Psoas muscle (tissue), 8 donors: ENCODE data around the gene SEMA4D. TPM values are rescaled to one million over a fixed set of nuclear protein-coding genes. Genes with fewer than 3 reads are reported as not detected.
A peak's percentile ranks its signal among the peaks of the same experiment; 100 is the strongest.

Experiments
- ATAC-seq, 4 donors: fragments of 200-7000 bp; cut with Tn5 transposase; one replicate each; pipeline ENCODE4 v1.9.1; 2020; ENCODE audit warnings: moderate library complexity in 3 of 4, mild to moderate bottlenecking in 2 of 4
- DNase-seq, 2 donors: peaks; one replicate each; pipeline ENCODE4 v3.0.0-alpha.2; 2020
- H3K27ac ChIP-seq: fragments of 200-600 bp; one replicate; pipeline ENCODE4 v1.8.0; 2022
- H3K27me3 ChIP-seq, 3 donors: fragments of 200-600 bp in 1 of 3; one replicate each; pipeline versions ENCODE4 v1.6.1 to v1.8.0; 2013 to 2022; ENCODE audit warnings: low read length in 2 of 3, mild to moderate bottlenecking in 2 of 3, moderate library complexity in 1 of 3; ENCODE audit not compliant: insufficient read depth in 3 of 3
- H3K36me3 ChIP-seq, 2 donors: fragments of 200-600 bp in 1 of 2; one replicate each; pipeline versions ENCODE4 v1.6.1 to v1.8.0; 2013 to 2022; ENCODE audit warnings: low read depth in 1 of 2, mild to moderate bottlenecking in 1 of 2, moderate library complexity in 1 of 2; ENCODE audit not compliant: insufficient read depth in 1 of 2
- H3K4me1 ChIP-seq: fragments of 200-600 bp; one replicate; pipeline ENCODE4 v1.8.0; 2022
- H3K4me3 ChIP-seq: fragments of 200-600 bp; one replicate; pipeline ENCODE4 v1.8.0; 2022; ENCODE audit warnings: mild to moderate bottlenecking
- H3K9me3 ChIP-seq: fragments of 200-600 bp; one replicate; pipeline ENCODE4 v1.8.0; 2022
- CTCF ChIP-seq: fragments of 200-600 bp; IDR thresholded peaks from one replicate; pipeline ENCODE4 v1.8.0; 2022; ENCODE audit warnings: antibody characterized with exemption
- WGBS, 3 donors: extraction: QIAGEN DNeasy Blood & Tissue Kit; methylation state at CpG; one replicate each; pipeline versions ENCODE4 v1.1.6 to v1.1.7; 2013; 5-methylcytosine and 5-hydroxymethylcytosine counted together
- intact Hi-C, 2 donors: fragments of 100-400 bp; cut with DNase I; formaldehyde crosslinking; loops; one replicate each; pipeline versions ENCODE4 v1.11.0 to v1.14.2; 2022
- polyA plus RNA-seq, 3 donors: library from polyadenylated mRNA; stranded (reverse); fragments of 200-250 nt; gene quantifications; one replicate each; pipeline ENCODE4 v1.2.3, GENCODE V29; 2013
- total RNA-seq, 4 donors: library from RNA; stranded (reverse); fragmentation: NEBNext Ultra II Directional in 2 of 4; extraction: Animal tissue kit (Norgen Biotek cat#: 25700) in 2 of 4; gene quantifications; one replicate each; pipeline versions ENCODE4 v1.2.1 to v1.2.4, GENCODE V29; 2021 to 2023
- donor health status: healthy with polysubstance abuse.
- donor health status: DM: no; HTN: no; CAD: no; lungs with moderate emphysema.
- donor health status: Bipolar disorder and iron deficiency.
- donor health status: healthy.
- donor health status: DM: yes; HTN: yes; CAD: no.
- donor health status: DM: no; HTN: no; CAD: no.
- donor health status: DM: no; HTN: no; CAD: no.
- donor health status: DM: yes; HTN: yes; CAD: no.

The SEMA4D gene
- total and polyA plus RNA-seq, 7 donors: 9.3 to 111 (median 32.1) TPM

- Histone ChIP-seq H3K27ac (no peak overlapping the region), H3K27me3 (no peaks in the 10 kb centered on the region), H3K9me3 (no peaks in the 10 kb centered on the region), H3K4me3 (no peak overlapping the region), H3K36me3 (no peaks in the 10 kb centered on the region), H3K4me1 (peaks cover 30% of the 10 kb centered on the region)
- no peak for DNase-seq
- WGBS, 3 donors: 91 to 96% (median 93%) methylated on average over 8 of the region's 8 CpGs
- ATAC-seq: no peak
- intact Hi-C loops: no loop called here
- no peak for TF ChIP-seq CTCF
Observed at GRCh38 chr9:89446961-89447310, 51.0 kb downstream of the SEMA4D start.

DNA sequence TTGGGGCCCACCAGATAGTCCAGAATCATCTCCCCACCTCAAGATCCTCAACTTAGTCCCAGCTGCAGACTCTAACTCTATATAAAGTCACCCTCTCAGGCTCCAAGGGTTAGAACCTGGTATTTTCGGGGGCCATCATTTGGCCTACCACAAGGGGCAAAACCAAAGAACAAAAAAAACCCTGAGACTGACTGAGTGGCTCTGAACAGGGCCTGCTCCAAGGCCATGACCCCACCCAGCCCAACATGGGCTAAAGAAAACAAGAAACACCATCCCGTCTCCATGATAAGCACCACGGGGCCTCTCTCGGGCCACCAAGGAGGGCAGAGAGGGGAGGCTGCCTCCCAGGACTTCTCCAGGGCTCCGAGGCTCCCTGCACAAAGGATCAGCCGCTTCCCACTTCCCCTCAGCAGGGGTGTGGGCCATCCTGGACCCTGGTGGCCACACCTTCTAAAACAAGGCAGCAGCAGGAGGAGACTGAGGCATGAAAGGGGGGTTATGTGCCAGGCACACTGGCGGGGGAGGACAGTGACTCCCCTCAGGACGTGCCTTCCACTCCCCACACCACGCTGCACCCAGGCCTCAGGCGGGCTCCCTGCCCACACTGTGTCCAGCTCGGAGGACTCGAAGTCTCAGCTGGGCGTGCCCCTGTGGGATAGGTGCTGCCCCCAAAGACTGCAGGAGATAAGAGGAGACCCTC, 51.5 kb downstream of the SEMA4D start:
- no peak for TF ChIP-seq CTCF
- intact Hi-C loops: no loop called here
- ATAC-seq: no peak

DNA sequence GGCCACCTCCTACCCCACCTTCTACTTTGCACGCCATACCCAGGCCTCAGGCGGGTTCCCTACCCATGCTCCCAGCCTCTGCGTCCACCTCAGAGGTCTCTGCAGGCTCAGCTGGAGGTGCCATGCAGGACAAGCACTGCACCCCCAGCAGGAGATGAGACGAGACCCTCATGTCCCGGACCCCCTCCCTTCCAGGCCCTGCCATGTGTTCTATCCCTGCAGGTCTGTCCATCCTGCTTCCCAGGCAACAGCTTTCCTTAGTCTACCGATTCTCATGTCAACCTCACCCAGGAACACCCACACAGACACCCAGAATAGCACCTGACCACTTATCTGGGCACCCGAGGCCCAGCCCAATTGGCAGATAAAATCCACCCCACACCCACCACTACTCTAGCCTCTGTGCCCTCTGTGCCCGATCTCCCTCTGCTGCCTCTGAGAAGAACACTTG, 52.1 kb downstream of the SEMA4D start:
- no peak overlapping the region for H3K4me3 ChIP-seq

More for the DNA sequence above, 51.5 kb downstream of the SEMA4D start:
- H3K36me3 ChIP-seq: no peaks in the 10 kb centered on the region
- 88 to 96% (median 92%) methylated on average over 13 of the region's 13 CpGs for WGBS, 3 donors
- peaks cover 35% of the 10 kb centered on the region for H3K4me1 ChIP-seq
- H3K27me3 ChIP-seq: no peaks in the 10 kb centered on the region
- H3K4me3 ChIP-seq: no peak overlapping the region
- H3K9me3 ChIP-seq: no peaks in the 10 kb centered on the region
- DNase-seq: no peak
- H3K27ac ChIP-seq: no peak overlapping the region

DNA sequence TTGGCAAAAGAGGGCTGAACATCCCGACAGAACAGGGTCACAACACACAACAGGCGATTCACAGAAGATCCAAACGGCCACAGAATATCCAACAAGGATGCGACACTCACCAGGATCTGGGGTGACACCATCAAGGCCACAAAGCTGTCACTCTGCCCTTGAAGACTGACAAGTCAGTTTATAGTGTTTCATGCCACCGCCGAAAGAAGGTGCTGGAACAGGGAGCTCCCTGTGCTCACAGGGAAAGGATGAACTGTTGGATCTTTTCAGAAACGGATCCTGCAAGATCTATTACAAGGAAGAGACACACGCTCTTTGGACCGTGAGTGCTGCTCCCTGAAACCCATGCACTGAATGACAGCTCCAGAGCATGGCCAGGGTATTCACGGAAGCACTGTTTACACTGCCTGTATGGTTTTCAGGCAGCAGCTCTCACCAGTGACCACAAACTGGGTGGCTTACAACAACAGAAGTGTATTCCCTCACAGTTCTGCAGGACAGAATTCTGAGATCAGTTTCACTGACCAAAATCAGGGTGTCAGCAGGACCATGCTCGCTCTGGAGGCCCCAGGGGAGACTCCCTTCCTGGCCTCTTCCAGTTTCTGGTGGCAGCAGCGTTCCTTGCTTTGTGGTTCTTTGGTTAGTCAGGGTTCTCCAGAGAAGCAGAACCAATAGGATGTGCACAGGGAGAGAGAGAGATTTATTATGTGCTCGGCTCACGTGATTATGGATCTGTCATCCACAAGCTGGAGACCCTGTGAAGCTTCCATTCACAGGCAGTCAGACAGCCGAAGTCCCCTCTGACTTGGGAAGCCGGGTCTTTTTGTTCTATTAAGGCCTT, 52.8 kb downstream of the SEMA4D start:
- Histone ChIP-seq H3K4me3 (no peak overlapping the region), H3K27ac (peak overlapping the region; percentile 30), H3K9me3 (no peaks in the 10 kb centered on the region), H3K4me1 (peaks cover 48% of the 10 kb centered on the region), H3K36me3 (no peaks in the 10 kb centered on the region), H3K27me3 (no peaks in the 10 kb centered on the region)
- WGBS, 3 donors: 69 to 88% (median 74%) methylated on average over 16 of the region's 16 CpGs
- TF ChIP-seq CTCF: no peak
- intact Hi-C loops: loop anchor here (2.0 to 5.0 kb wide), 2 partner anchors 32 to 38 kb away; no protein-coding TSS in a partner anchor
- DNase-seq (no peak), ATAC-seq (no peak)

More for the DNA sequence above, 52.1 kb downstream of the SEMA4D start:
- Histone ChIP-seq H3K27me3 (no peaks in the 10 kb centered on the region), H3K4me1 (peaks cover 41% of the 10 kb centered on the region), H3K27ac (no peak overlapping the region), H3K9me3 (no peaks in the 10 kb centered on the region), H3K36me3 (no peaks in the 10 kb centered on the region)
- 74 to 90% (median 78%) methylated on average over 8 of the region's 8 CpGs for WGBS, 3 donors
- ATAC-seq: peak; percentile 41 to 63 (median 52)
- intact Hi-C loops: loop anchor here in 1 of 2 donors (2.0 kb wide), 1 partner anchor 37 kb away; no protein-coding TSS in a partner anchor
- peak in 1 of 2 donors; percentile 18 for DNase-seq
- TF ChIP-seq CTCF: no peak
